ENCODE measurements around the gene STAC3.

DNA sequence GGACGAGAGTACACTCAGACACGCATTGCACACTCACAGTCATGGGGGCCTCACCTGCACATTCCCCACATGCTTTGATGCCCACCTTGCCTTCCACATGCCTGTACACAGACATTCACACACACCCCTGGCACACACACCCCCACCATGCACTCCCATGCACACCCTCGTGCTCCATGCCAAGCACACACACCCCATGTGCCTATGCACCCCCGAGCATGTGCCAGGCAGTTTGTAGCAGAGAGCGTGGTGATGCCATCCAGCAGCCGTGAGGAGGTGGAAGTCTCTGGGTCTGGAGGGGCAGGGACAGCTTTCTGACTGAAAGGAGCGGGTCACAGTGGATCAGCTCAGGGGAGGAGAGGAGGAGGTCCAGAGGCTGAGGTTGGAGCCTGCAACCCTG lies 45.1 kb downstream of the STAC3 start:
- TF ChIP-seq POLR2A (IDR thresholded peaks at IDR 0.05), result no peak
- TF ChIP-seq, protein P1, sequence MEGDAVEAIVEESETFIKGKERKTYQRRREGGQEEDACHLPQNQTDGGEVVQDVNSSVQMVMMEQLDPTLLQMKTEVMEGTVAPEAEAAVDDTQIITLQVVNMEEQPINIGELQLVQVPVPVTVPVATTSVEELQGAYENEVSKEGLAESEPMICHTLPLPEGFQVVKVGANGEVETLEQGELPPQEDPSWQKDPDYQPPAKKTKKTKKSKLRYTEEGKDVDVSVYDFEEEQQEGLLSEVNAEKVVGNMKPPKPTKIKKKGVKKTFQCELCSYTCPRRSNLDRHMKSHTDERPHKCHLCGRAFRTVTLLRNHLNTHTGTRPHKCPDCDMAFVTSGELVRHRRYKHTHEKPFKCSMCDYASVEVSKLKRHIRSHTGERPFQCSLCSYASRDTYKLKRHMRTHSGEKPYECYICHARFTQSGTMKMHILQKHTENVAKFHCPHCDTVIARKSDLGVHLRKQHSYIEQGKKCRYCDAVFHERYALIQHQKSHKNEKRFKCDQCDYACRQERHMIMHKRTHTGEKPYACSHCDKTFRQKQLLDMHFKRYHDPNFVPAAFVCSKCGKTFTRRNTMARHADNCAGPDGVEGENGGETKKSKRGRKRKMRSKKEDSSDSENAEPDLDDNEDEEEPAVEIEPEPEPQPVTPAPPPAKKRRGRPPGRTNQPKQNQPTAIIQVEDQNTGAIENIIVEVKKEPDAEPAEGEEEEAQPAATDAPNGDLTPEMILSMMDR (IDR thresholded peaks at IDR 0.05), result no peak

Data from body of pancreas (tissue), 4 donors.